GM12874 (cell line): Measurements from ENCODE around the gene GDI2.

ENCODE experiments used
- CTCF ChIP-seq: IDR thresholded peaks from 2 replicates; pipeline ENCODE4 v1.5.1; 2011; ENCODE audit warnings: low read depth, mild to moderate bottlenecking, control low read depth, low read length, moderate library complexity; ENCODE audit not compliant: insufficient read depth

Gene GDI2

GRCh38 chr10:5731559-5731958 lies 81.7 kb downstream of the GDI2 start:
- no peak for TF ChIP-seq CTCF

GRCh38 chr10:5730766-5731165 lies 82.5 kb downstream of the GDI2 start:
- no peak for TF ChIP-seq CTCF

- no peak for TF ChIP-seq CTCF
Observed at GRCh38 chr10:5723692-5724091, 89.5 kb downstream of the GDI2 start.

- TF ChIP-seq CTCF, result no peak
Observed at GRCh38 chr10:5720182-5720581, 93.1 kb downstream of the GDI2 start.

GRCh38 chr10:5719546-5719945 lies 93.7 kb downstream of the GDI2 start:
- no peak for TF ChIP-seq CTCF
